Cardiac muscle cell (in vitro differentiated cells and primary cell): ENCODE measurements around the gene CRYBG1. TPM values are rescaled to one million over a fixed set of nuclear protein-coding genes. Genes with fewer than 3 reads are reported as not detected.
"Not testable (repeated sequence)": the region's sequence is repeated elsewhere in the genome, so short reads cannot be mapped to it uniquely, and the experiment has no call there.

ENCODE experiments used
- DNase-seq, 2 donors: peaks; one replicate each; pipeline versions ENCODE4 v3.0.0 to v3.0.0-alpha.2; 2010 to 2017; ENCODE audit warnings: low read depth in 1 of 2, low spot score in 1 of 2
- H3K27ac ChIP-seq: fragments of 200-600 bp; sonication (generic); 2 replicates; pipeline ENCODE4 v1.5.1; 2016
- H3K27me3 ChIP-seq: fragments of 200-600 bp; sonication (generic); 2 replicates; pipeline ENCODE4 v1.6.0; 2016; ENCODE audit warnings: control low read depth
- H3K36me3 ChIP-seq: fragments of 200-600 bp; sonication (generic); 2 replicates; pipeline ENCODE4 v1.5.1; 2016; ENCODE audit warnings: control low read depth
- H3K4me1 ChIP-seq: fragments of 200-600 bp; sonication (generic); 2 replicates; pipeline ENCODE4 v1.8.1; 2017; ENCODE audit warnings: low read depth, mild to moderate bottlenecking, mixed run types
- H3K4me3 ChIP-seq: fragments of 200-600 bp; sonication (generic); 2 replicates; pipeline ENCODE4 v1.5.1; 2016; ENCODE audit warnings: mild to moderate bottlenecking
- H3K9me3 ChIP-seq: fragments of 200-600 bp; sonication (generic); 2 replicates; pipeline ENCODE4 v1.5.1; 2017; ENCODE audit warnings: low read depth, mild to moderate bottlenecking, control low read depth
- polyA plus RNA-seq: library from polyadenylated mRNA; unstranded; fragments of >200 nt; fragmentation: Nextera tagmentation; extraction: Ambion mirVana; gene quantifications from 2 replicates; pipeline ENCODE4 v1.2.1, GENCODE V29; 2016
- total RNA-seq: library from RNA; depleted of rRNA; stranded (reverse); fragments of >200 nt; gene quantifications from 2 replicates; pipeline ENCODE4 v1.2.3, GENCODE V29; 2016
- TF ChIP-seq, protein P1 (sequence below): IDR thresholded peaks from 2 replicates; pipeline ENCODE4 v1.5.1; 2012; ENCODE audit warnings: low read depth, mild to moderate bottlenecking, low read length

CRYBG1 gene
- total and polyA plus RNA-seq, 2 experiments from 2014 or later, result 0.22 TPM; not detected in 1

DNA sequence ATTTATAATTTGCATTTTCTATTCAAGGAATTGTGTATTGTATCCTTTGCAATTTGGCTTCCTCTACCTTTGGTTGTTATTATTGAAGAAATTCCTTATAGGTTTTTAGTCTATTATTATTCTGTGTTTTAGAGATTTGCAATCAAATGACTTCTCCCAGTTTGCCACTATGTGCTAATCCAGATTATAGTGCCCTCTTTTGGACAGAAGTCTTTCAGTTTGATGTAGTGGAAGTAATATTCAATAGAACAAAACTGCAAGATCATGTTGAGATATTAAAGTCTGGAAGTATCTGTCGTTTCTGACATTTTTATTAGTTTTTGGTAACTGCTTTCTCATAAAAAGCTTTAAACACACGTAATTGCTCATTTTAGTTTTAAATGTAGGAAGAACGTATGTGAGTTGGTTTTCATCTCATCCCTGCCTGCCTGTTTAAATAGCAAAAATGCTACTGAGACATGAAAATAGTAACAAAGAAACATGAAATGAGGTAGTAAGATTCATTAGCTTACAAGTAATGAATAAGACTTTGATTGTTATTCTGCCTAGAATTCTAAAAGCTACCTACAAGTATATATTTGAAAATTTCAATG is 195.9 kb downstream of the CRYBG1 start:
- H3K27ac ChIP-seq, result no peak overlapping the region
- H3K27me3 ChIP-seq, result no peaks in the 10 kb centered on the region
- no peak overlapping the region for H3K4me3 ChIP-seq
- TF ChIP-seq, protein P1, sequence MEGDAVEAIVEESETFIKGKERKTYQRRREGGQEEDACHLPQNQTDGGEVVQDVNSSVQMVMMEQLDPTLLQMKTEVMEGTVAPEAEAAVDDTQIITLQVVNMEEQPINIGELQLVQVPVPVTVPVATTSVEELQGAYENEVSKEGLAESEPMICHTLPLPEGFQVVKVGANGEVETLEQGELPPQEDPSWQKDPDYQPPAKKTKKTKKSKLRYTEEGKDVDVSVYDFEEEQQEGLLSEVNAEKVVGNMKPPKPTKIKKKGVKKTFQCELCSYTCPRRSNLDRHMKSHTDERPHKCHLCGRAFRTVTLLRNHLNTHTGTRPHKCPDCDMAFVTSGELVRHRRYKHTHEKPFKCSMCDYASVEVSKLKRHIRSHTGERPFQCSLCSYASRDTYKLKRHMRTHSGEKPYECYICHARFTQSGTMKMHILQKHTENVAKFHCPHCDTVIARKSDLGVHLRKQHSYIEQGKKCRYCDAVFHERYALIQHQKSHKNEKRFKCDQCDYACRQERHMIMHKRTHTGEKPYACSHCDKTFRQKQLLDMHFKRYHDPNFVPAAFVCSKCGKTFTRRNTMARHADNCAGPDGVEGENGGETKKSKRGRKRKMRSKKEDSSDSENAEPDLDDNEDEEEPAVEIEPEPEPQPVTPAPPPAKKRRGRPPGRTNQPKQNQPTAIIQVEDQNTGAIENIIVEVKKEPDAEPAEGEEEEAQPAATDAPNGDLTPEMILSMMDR, result peak; percentile 43
- no peaks in the 10 kb centered on the region for H3K4me1 ChIP-seq
- peak in 1 of 2 donors; percentile 54 for DNase-seq
- no peaks in the 10 kb centered on the region for H3K36me3 ChIP-seq
- H3K9me3 ChIP-seq, result no peaks in the 10 kb centered on the region

DNA sequence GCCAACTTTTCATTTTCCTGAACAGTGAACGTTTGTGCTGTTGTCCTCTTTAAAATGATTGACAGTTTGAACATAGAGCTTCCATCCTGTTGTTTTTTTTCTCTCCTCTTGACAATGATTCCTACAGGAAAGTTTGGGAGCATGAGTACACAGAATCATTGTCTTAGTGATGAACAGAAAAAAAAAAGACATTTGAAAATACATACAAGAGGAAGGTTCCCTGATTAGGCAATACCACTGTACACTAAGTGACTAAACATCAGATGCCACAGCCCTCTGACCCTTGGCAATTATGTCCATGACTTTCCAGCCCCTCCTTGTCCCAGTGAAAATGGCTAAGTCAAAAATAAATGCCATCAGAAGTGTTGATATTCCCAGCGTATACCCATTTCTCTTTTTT is 197.3 kb downstream of the CRYBG1 start:
- Histone ChIP-seq H3K9me3 (no peaks in the 10 kb centered on the region), H3K36me3 (no peaks in the 10 kb centered on the region), H3K27ac (no peak overlapping the region), H3K4me1 (no peaks in the 10 kb centered on the region), H3K27me3 (no peaks in the 10 kb centered on the region), H3K4me3 (no peak overlapping the region)
- DNase-seq, result no peak
- TF ChIP-seq, protein P1, result no peak

DNA sequence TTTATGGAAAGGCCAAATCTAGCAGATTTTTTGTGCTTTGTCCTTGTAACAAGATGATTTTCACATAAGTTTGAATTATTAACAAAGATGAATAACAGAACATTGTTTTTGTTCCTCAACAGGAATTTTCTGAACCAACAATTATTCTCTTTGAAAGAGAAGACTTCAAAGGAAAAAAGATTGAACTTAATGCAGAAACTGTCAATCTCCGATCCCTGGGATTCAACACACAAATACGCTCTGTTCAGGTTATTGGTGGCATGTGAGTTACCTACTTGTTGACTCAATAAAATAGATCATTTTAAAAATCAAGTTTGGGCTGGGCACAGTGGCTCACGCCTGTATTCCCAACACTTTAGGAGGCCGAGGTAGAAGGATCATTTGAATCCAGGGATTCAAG is 197.8 kb downstream of the CRYBG1 start:
- no peaks in the 10 kb centered on the region for H3K36me3 ChIP-seq
- TF ChIP-seq, protein P1, result no peak
- H3K27me3 ChIP-seq, result no peaks in the 10 kb centered on the region
- no peak overlapping the region for H3K4me3 ChIP-seq
- H3K27ac ChIP-seq, result no peak overlapping the region
- no peaks in the 10 kb centered on the region for H3K9me3 ChIP-seq
- H3K4me1 ChIP-seq, result no peaks in the 10 kb centered on the region
- no peak for DNase-seq

DNA sequence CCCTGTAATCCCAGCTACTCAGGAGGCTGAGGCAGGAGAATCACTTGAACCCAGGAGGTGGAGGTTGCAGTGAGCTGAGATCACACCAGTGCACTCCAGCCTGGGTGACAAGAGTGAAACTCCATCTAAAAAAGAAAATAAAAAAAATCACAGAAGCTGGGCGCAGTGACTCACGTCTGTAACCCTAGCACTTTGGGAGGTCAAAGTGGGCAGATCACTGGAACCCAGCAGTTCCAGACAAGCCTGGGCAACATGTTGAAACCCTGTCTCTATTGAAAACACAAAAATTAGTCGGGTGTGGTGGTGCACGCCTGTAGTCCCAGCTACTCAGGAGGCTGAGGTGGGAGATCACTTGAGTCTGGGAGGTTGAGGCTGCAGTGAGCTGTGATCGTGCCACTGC is 199.1 kb downstream of the CRYBG1 start:
- H3K9me3 ChIP-seq, H3K4me1 ChIP-seq, DNase-seq, H3K4me3 ChIP-seq, H3K27me3 ChIP-seq, H3K27ac ChIP-seq, H3K36me3 ChIP-seq: not testable (repeated sequence)

DNA sequence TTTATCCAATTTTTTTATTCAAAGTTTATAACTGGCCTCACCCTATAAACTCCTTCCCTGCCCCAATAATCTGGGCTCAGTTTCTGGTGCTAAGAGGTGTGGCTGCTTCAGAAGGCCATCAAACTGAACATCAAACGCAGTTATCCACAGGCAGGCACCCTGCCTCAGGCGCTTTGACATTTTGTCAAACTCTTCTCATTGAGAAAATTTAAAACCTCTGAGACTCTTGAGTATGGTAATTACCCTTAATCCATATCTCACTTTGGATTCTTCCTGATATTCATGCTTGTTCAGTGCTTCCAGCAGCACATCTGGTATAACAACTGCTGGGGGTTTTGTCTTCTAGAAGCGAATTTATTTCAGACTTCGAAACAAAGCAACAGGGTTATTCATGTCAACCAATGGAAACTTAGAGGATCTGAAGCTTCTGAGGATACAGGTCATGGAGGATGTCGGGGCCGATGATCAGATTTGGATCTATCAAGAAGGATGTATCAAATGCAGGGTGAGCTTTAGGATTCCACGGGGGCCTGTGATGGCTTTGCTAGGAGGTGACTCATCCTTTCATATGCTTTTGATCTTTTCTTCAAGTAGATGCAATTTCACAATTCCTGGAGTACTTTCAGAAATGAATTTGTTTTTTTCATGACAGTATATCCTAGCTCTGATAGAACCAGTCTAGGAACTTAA is 200.6 kb downstream of the CRYBG1 start:
- Histone ChIP-seq H3K4me3 (no peak overlapping the region), H3K27me3 (no peaks in the 10 kb centered on the region), H3K4me1 (no peaks in the 10 kb centered on the region), H3K36me3 (no peaks in the 10 kb centered on the region), H3K9me3 (no peaks in the 10 kb centered on the region), H3K27ac (no peak overlapping the region)
- TF ChIP-seq, protein P1, result no peak
- DNase-seq, result peak in 1 of 2 donors; percentile 59

DNA sequence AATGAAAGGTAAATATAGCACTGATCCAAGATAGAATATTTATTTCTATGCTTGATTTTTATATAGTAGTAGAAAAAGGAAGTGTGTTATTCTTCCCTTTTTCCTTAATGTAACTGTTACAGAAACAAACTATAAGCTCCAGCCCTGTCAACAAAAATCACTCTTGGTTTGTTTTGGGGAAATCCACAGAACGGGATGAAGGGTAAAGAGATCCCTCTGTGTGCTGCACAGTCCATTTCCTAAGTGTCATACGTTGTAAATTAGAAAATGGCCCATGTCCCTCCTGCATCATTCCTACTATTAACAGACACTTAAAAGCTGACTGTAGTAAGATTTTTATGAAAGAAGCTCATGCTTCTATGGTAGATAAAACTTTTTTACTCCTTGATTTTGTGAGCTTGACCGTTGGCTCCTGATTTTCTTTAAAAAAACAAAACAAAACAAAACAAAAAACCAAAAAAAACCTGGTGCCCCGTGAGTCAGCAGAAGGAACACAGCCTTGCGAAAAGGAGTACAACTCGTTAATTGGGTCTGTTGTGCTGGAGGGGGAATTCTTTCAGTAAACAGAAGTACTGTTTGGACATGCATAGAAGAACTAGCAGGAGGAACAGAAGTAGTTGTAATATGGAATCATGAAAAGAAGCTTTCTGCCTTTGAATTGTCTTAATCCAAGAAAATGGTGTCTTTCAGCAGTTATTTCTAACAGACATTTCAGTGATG is 201.3 kb downstream of the CRYBG1 start:
- no peaks in the 10 kb centered on the region for H3K27me3 ChIP-seq
- no peaks in the 10 kb centered on the region for H3K36me3 ChIP-seq
- H3K27ac ChIP-seq, result no peak overlapping the region

More for the DNA sequence above, 201.3 kb downstream of the CRYBG1 start:
- TF ChIP-seq, protein P1, result no peak
- Histone ChIP-seq H3K4me1 (no peaks in the 10 kb centered on the region), H3K4me3 (no peak overlapping the region), H3K9me3 (no peaks in the 10 kb centered on the region)
- no peak for DNase-seq
